H9 (cell line): ENCODE measurements around the gene AK8. TPM values are rescaled to one million over a fixed set of nuclear protein-coding genes. Genes with fewer than 3 reads are reported as not detected.

ENCODE experiments used
- DNase-seq: peaks from one replicate; pipeline ENCODE4 v3.0.0-alpha.2; 2017
- H2AFZ ChIP-seq: one replicate; pipeline ENCODE4 v1.6.1; 2013; ENCODE audit warnings: mild to moderate bottlenecking, low read length, control low read depth, moderate library complexity
- H2AK5ac ChIP-seq: 2 replicates; pipeline ENCODE4 v1.6.1; 2013; ENCODE audit warnings: low read length, control low read depth, mixed read lengths; ENCODE audit not compliant: insufficient read length
- H2BK120ac ChIP-seq: one replicate; pipeline ENCODE4 v1.6.1; 2013; ENCODE audit warnings: low read depth, mild to moderate bottlenecking, low read length, control low read depth, inconsistent platforms; ENCODE audit not compliant: poor library complexity, severe bottlenecking
- H2BK12ac ChIP-seq: 2 replicates; pipeline ENCODE4 v1.6.1; 2013; ENCODE audit warnings: low read length, control low read depth, mixed read lengths, low read depth; ENCODE audit not compliant: insufficient read length
- H2BK15ac ChIP-seq: 2 replicates; pipeline ENCODE4 v1.6.1; 2013; ENCODE audit warnings: low read depth, low read length, control low read depth
- H2BK20ac ChIP-seq: one replicate; pipeline ENCODE4 v1.6.1; 2013; ENCODE audit warnings: low read depth, mild to moderate bottlenecking, low read length, control low read depth, inconsistent platforms; ENCODE audit not compliant: poor library complexity, severe bottlenecking
- H2BK5ac ChIP-seq: 2 replicates; pipeline ENCODE4 v1.6.1; 2013; ENCODE audit warnings: low read length, control low read depth, mixed read lengths; ENCODE audit not compliant: insufficient read length
- H3K14ac ChIP-seq: 2 replicates; pipeline ENCODE4 v1.6.1; 2013; ENCODE audit warnings: low read length, control low read depth; ENCODE audit not compliant: insufficient read depth
- H3K18ac ChIP-seq: 2 replicates; pipeline ENCODE4 v1.6.1; 2013; ENCODE audit warnings: low read depth, mild to moderate bottlenecking, mixed read lengths, low read length, control low read depth; ENCODE audit not compliant: insufficient read length
- H3K23ac ChIP-seq: 2 replicates; pipeline ENCODE4 v1.6.1; 2013; ENCODE audit warnings: low read length, control low read depth, mixed read lengths, low read depth; ENCODE audit not compliant: insufficient read length
- H3K23me2 ChIP-seq: 2 replicates; pipeline ENCODE4 v1.6.1; 2013; ENCODE audit warnings: low read depth, mild to moderate bottlenecking, mixed read lengths, low read length, control low read depth; ENCODE audit not compliant: insufficient read length, poor library complexity, severe bottlenecking
- H3K27ac ChIP-seq: 2 replicates; pipeline ENCODE4 v1.5.1; 2013; ENCODE audit warnings: low read length, control low read depth, mixed read lengths, low read depth; ENCODE audit not compliant: insufficient read length
- H3K27me3 ChIP-seq: 2 replicates; pipeline ENCODE4 v1.6.1; 2013; ENCODE audit warnings: low read length, control low read depth, inconsistent platforms; ENCODE audit not compliant: insufficient read depth
- H3K4ac ChIP-seq: 2 replicates; pipeline ENCODE4 v1.6.1; 2013; ENCODE audit warnings: low read depth, mild to moderate bottlenecking, control low read depth, inconsistent platforms, low read length, moderate library complexity
- H3K4me1 ChIP-seq: 2 replicates; pipeline ENCODE4 v1.6.1; 2013; ENCODE audit warnings: low read length, control low read depth, inconsistent platforms; ENCODE audit not compliant: insufficient read depth
- H3K4me2 ChIP-seq: 2 replicates; pipeline ENCODE4 v1.6.1; 2013; ENCODE audit warnings: low read length, control low read depth, mixed read lengths; ENCODE audit not compliant: insufficient read length, insufficient read depth
- H3K56ac ChIP-seq: 2 replicates; pipeline ENCODE4 v1.6.1; 2013; ENCODE audit warnings: low read depth, mild to moderate bottlenecking, mixed read lengths, low read length, control low read depth; ENCODE audit not compliant: insufficient read length
- H3K79me1 ChIP-seq: 2 replicates; pipeline ENCODE4 v1.6.1; 2013; ENCODE audit warnings: low read depth, mild to moderate bottlenecking, moderate library complexity, low read length, control low read depth, inconsistent platforms; ENCODE audit not compliant: insufficient read depth, poor library complexity, severe bottlenecking
- H3K79me2 ChIP-seq: 2 replicates; pipeline ENCODE4 v1.6.1; 2013; ENCODE audit warnings: low read length, control low read depth, inconsistent platforms; ENCODE audit not compliant: insufficient read depth
- H3K9ac ChIP-seq: 2 replicates; pipeline ENCODE4 v1.6.1; 2013; ENCODE audit warnings: low read length, control low read depth, mixed read lengths; ENCODE audit not compliant: insufficient read length; ENCODE audit errors: extremely low read depth
- H3K9me3 ChIP-seq: one replicate; pipeline ENCODE4 v1.6.1; 2013; ENCODE audit warnings: low read depth, low read length, inconsistent platforms; ENCODE audit not compliant: control insufficient read depth
- H3T11ph ChIP-seq: one replicate; pipeline ENCODE4 v1.6.1; 2013; ENCODE audit warnings: mild to moderate bottlenecking, low read length, control low read depth, inconsistent platforms
- H4K20me1 ChIP-seq: one replicate; pipeline ENCODE4 v1.6.1; 2013; ENCODE audit not compliant: control insufficient read depth, insufficient read length, insufficient read depth
- H4K5ac ChIP-seq: 2 replicates; pipeline ENCODE4 v1.6.1; 2013; ENCODE audit warnings: low read depth, mild to moderate bottlenecking, mixed read lengths, low read length, control low read depth; ENCODE audit not compliant: insufficient read length
- H4K8ac ChIP-seq: replicated peaks from 2 replicates; pipeline ENCODE4 v1.6.1; 2013; ENCODE audit warnings: low read length, control low read depth, mixed read lengths, low read depth; ENCODE audit not compliant: insufficient read length
- H4K91ac ChIP-seq: 2 replicates; pipeline ENCODE4 v1.6.1; 2013; ENCODE audit warnings: low read depth, mild to moderate bottlenecking, moderate library complexity, mixed read lengths, low read length, control low read depth; ENCODE audit not compliant: insufficient read length
- H3K27ac Mint-ChIP-seq, 3 experiments: 2 replicates in 2 of 3; 3 replicates in 1 of 3; pipeline ENCODE4 v1.8.0; 2020 to 2021; ENCODE audit warnings: mixed read lengths in 3 of 3, mild to moderate bottlenecking in 1 of 3, moderate library complexity in 1 of 3
- H3K27me3 Mint-ChIP-seq: 2 replicates; pipeline ENCODE4 v1.8.0; 2021; ENCODE audit warnings: low read depth, mild to moderate bottlenecking, moderate library complexity, mixed read lengths
- H3K36me3 Mint-ChIP-seq, 3 experiments: 2 replicates in 2 of 3; 3 replicates in 1 of 3; pipeline ENCODE4 v1.8.0; 2020 to 2021; ENCODE audit warnings: low read depth in 3 of 3, mixed read lengths in 3 of 3; ENCODE audit not compliant: insufficient read depth in 1 of 3
- H3K4me1 Mint-ChIP-seq, 2 experiments: 2 replicates each; pipeline ENCODE4 v1.8.0; 2020; ENCODE audit warnings: mixed read lengths in 2 of 2
- H3K4me3 Mint-ChIP-seq, 2 experiments: 2 replicates in 1 of 2; 3 replicates in 1 of 2; pipeline ENCODE4 v1.8.0; 2020 to 2021; ENCODE audit warnings: mild to moderate bottlenecking in 2 of 2, mixed read lengths in 2 of 2, moderate library complexity in 1 of 2
- H3K9me3 Mint-ChIP-seq, 2 experiments: 2 replicates in 1 of 2; 3 replicates in 1 of 2; pipeline ENCODE4 v1.8.0; 2020; ENCODE audit warnings: mild to moderate bottlenecking in 2 of 2, mixed read lengths in 2 of 2, moderate library complexity in 1 of 2
- CTCF ChIP-seq: fragments of 200-600 bp; sonication (generic); conservative IDR thresholded peaks from 3 replicates; pipeline ENCODE4 v1.8.0; 2021; ENCODE audit warnings: antibody characterized with exemption, mild to moderate bottlenecking
- WGBS: extraction: QIAGEN DNeasy Blood & Tissue Kit; methylation state at CpG from one replicate; pipeline ENCODE4 v1.1.7; 2013; ENCODE audit warnings: missing lambda C conversion rate, low lambda C conversion rate, mixed read lengths; ENCODE audit not compliant: insufficient read length; ENCODE audit errors: extremely low coverage; 5-methylcytosine and 5-hydroxymethylcytosine counted together
- total RNA-seq: library from RNA; stranded (reverse); gene quantifications from 2 replicates; pipeline ENCODE4 v1.2.1, GENCODE V29; 2021

Gene AK8
- total RNA-seq, 1 experiment from 2014 or later = 0.44 TPM

- peaks cover 28 to 34% of the 10 kb centered on the region in 2 experiments for H3K4me1 Mint-ChIP-seq
- no peaks in the 10 kb centered on the region for H3K36me3 Mint-ChIP-seq
- no peaks in the 10 kb centered on the region; a peak in 1 of 5 replicates for H3K9me3 Mint-ChIP-seq
- no peak overlapping the region for H3K4me3 Mint-ChIP-seq
- H3K23ac ChIP-seq = no peak overlapping the region
- no peak overlapping the region for H3K4me2 ChIP-seq
- H4K91ac ChIP-seq = no peak overlapping the region
- no peak overlapping the region for H3K18ac ChIP-seq
- no peak overlapping the region for H2AFZ ChIP-seq
- H3K9ac ChIP-seq = no peak overlapping the region
- H2AK5ac ChIP-seq = no peak overlapping the region
- no peak overlapping the region for H2BK5ac ChIP-seq
- H3K23me2 ChIP-seq = no peaks in the 10 kb centered on the region
- H2BK15ac ChIP-seq = no peak overlapping the region
- no peak overlapping the region for H4K8ac ChIP-seq
- H2BK20ac ChIP-seq = no peak overlapping the region
- H3K27me3 Mint-ChIP-seq = peaks cover 19% of the 10 kb centered on the region
- no CpG with 5 or more reads among the region's 5 CpGs for WGBS
- no peaks in the 10 kb centered on the region for H3K4me1 ChIP-seq
- DNase-seq = no peak
- TF ChIP-seq CTCF = no peak
- no peak overlapping the region for H2BK120ac ChIP-seq
- no peak overlapping the region for H2BK12ac ChIP-seq
- H3K27me3 ChIP-seq = no peaks in the 10 kb centered on the region
- H3K56ac ChIP-seq = no peak overlapping the region
- H3K79me1 ChIP-seq = no peaks in the 10 kb centered on the region
- H4K5ac ChIP-seq = no peak overlapping the region
- H3K27ac Mint-ChIP-seq = no peak overlapping the region
- no peaks in the 10 kb centered on the region for H3K9me3 ChIP-seq
- no peak overlapping the region for H3K27ac ChIP-seq
- H3T11ph ChIP-seq = no peak overlapping the region
- H3K79me2 ChIP-seq = no peaks in the 10 kb centered on the region
- H4K20me1 ChIP-seq = no peaks in the 10 kb centered on the region
- H3K14ac ChIP-seq = no peak overlapping the region
- no peak overlapping the region for H3K4ac ChIP-seq
These were observed 22.2 kb downstream of the AK8 start for GRCh38 chr9:132855904-132856303.
